HepG2 (cell line): ENCODE results near the gene ATP8A2. TPM values are rescaled to one million over a fixed set of nuclear protein-coding genes. Genes with fewer than 3 reads are reported as not detected.

Experiments
- ATAC-seq: fragments of 200-7000 bp; cut with Tn5 transposase; 3 replicates; pipeline ENCODE4 v1.9.1; 2020; ENCODE audit warnings: mild to moderate bottlenecking, moderate library complexity
- BruUV-seq: library from RNA; stranded (reverse); fragments of 400-500 nt; replicated peaks from 2 replicates; lab custom pipeline; 2021; lab: Mats Ljungman, UMichigan
- CTCF ChIA-PET: fragments of 300-600 bp; formaldehyde crosslinking; extraction: SDS; loops from one replicate; lab custom pipeline; 2021; ENCODE audit warnings: low total read pairs, inconsistent platforms, low intra/inter-chr PET ratio; lab: Yijun Ruan, JAX
- POLR2A ChIA-PET: fragments of 350-600 bp; sonication (Branson Sonifier 250); formaldehyde crosslinking; loops from one replicate; lab custom pipeline; 2020; ENCODE audit warnings: antibody characterized with exemption, inconsistent platforms; lab: Yijun Ruan, JAX
- DNase-seq: peaks from one replicate; pipeline ENCODE4 v3.0.0-alpha.2; 2015; ENCODE audit warnings: low spot score
- FAIRE-seq: peaks from 3 replicates; lab custom pipeline; 2011; peaks lifted over from hg19 to GRCh38; lab: Jason Lieb, UNC
- H2AFZ ChIP-seq: one replicate; pipeline ENCODE4 v1.6.1; 2011; ENCODE audit warnings: low read length, inconsistent platforms
- H3K27ac ChIP-seq: fragments of 300-600 bp; 3 replicates; pipeline ENCODE4 v1.8.0; 2011; ENCODE audit warnings: mixed run types, mild to moderate bottlenecking, mixed read lengths, low read length, inconsistent platforms; ENCODE audit not compliant: insufficient read depth; ENCODE audit errors: extremely low read length
- H3K27me3 ChIP-seq, 2 experiments: fragments of 200-600 bp in 1 of 2; 2 replicates in 1 of 2; 3 replicates in 1 of 2; pipeline versions ENCODE4 v1.6.0 to v1.8.0; 2011; ENCODE audit warnings: low read length in 2 of 2, mild to moderate bottlenecking in 2 of 2, moderate library complexity in 2 of 2, inconsistent platforms in 1 of 2; ENCODE audit not compliant: insufficient read depth in 2 of 2, control insufficient read depth in 1 of 2
- H3K36me3 ChIP-seq, 2 experiments: fragments of 200-600 bp in 1 of 2; replicated peaks in 1 of 2; 2 replicates in 1 of 2; 3 replicates in 1 of 2; pipeline versions ENCODE4 v1.5.1 to v1.8.0; 2011; ENCODE audit warnings: low read length in 2 of 2, inconsistent platforms in 1 of 2; ENCODE audit not compliant: insufficient read depth in 2 of 2, control insufficient read depth in 1 of 2
- H3K4me1 ChIP-seq: 2 replicates; pipeline ENCODE4 v1.5.1; 2012; ENCODE audit warnings: low read length, inconsistent platforms; ENCODE audit not compliant: insufficient read depth
- H3K4me2 ChIP-seq: 2 replicates; pipeline ENCODE4 v1.6.0; 2011; ENCODE audit warnings: low read depth, low read length, inconsistent platforms
- H3K4me3 ChIP-seq, 3 experiments: fragments of 200-600 bp in 1 of 3; sonication (generic), shearing (Covaris generic) in 1 of 3; replicated peaks in 1 of 3; 2 replicates each; pipeline ENCODE4 v1.5.1; 2011 to 2016; ENCODE audit warnings: low read length in 3 of 3, inconsistent platforms in 2 of 3, low read depth in 2 of 3, mild to moderate bottlenecking in 2 of 3, control low read depth in 1 of 3, mixed read lengths in 1 of 3; ENCODE audit not compliant: insufficient read depth in 1 of 3
- H3K79me2 ChIP-seq: one replicate; pipeline ENCODE4 v1.6.1; 2011; ENCODE audit warnings: low read length, inconsistent platforms; ENCODE audit not compliant: insufficient read depth
- H3K9ac ChIP-seq: 2 replicates; pipeline ENCODE4 v1.6.0; 2011; ENCODE audit warnings: mild to moderate bottlenecking, low read depth, low read length, inconsistent platforms; ENCODE audit not compliant: insufficient read depth
- H3K9me3 ChIP-seq: 2 replicates; pipeline ENCODE4 v1.5.1; 2012; ENCODE audit warnings: mild to moderate bottlenecking, low read length
- H4K20me1 ChIP-seq: 2 replicates; pipeline ENCODE4 v1.6.0; 2011; ENCODE audit warnings: inconsistent platforms, mild to moderate bottlenecking, low read length, moderate library complexity; ENCODE audit not compliant: insufficient read depth
- ARHGAP35 ChIP-seq: sonication (generic); formaldehyde crosslinking; IDR thresholded peaks from 2 replicates; pipeline ENCODE4 v1.9.0; 2022; ENCODE audit warnings: mild to moderate bottlenecking, inconsistent platforms, moderate library complexity, missing genetic modification reagents, borderline replicate concordance
- FOSL2 ChIP-seq: sonication (generic); formaldehyde crosslinking; IDR thresholded peaks from 2 replicates; pipeline ENCODE4 v1.4.0; 2020; ENCODE audit warnings: missing genetic modification reagents
- MTA1 ChIP-seq: sonication (generic); formaldehyde crosslinking; IDR thresholded peaks from 2 replicates; pipeline ENCODE4 v1.4.0; 2020; ENCODE audit warnings: missing genetic modification reagents, mild to moderate bottlenecking, borderline replicate concordance
- NR1H2 ChIP-seq: sonication (generic); formaldehyde crosslinking; IDR thresholded peaks from 2 replicates; pipeline ENCODE4 v1.8.1; 2022; ENCODE audit warnings: low read depth, missing genetic modification reagents, borderline replicate concordance
- NR2F2 ChIP-seq: IDR thresholded peaks from 2 replicates; pipeline ENCODE4 v1.6.1; 2012; ENCODE audit warnings: low read depth, inconsistent platforms, borderline replicate concordance
- SMAD1 ChIP-seq: sonication (generic); formaldehyde crosslinking; IDR thresholded peaks from 2 replicates; pipeline ENCODE4 v1.4.0; 2020; ENCODE audit warnings: missing genetic modification reagents, low read depth, mild to moderate bottlenecking, borderline replicate concordance
- TMF1 ChIP-seq: sonication (generic); formaldehyde crosslinking; IDR thresholded peaks from 2 replicates; pipeline ENCODE4 v1.8.1; 2022; ENCODE audit warnings: low read depth, missing genetic modification reagents
- ZNF256 ChIP-seq: sonication (generic); formaldehyde crosslinking; conservative IDR thresholded peaks from 2 replicates; pipeline ENCODE4 v1.4.0; 2020; ENCODE audit warnings: missing genetic modification reagents
- ZNF335 ChIP-seq: sonication (generic); formaldehyde crosslinking; IDR thresholded peaks from 2 replicates; pipeline ENCODE4 v1.4.0; 2020; ENCODE audit warnings: missing genetic modification reagents
- ZNF558 ChIP-seq: sonication (generic); formaldehyde crosslinking; IDR thresholded peaks from 2 replicates; pipeline ENCODE4 v1.9.0; 2022; ENCODE audit warnings: mild to moderate bottlenecking, missing genetic modification reagents, borderline replicate concordance
- ZNF567 ChIP-seq: sonication (generic); formaldehyde crosslinking; IDR thresholded peaks from 2 replicates; pipeline ENCODE4 v1.8.1; 2023; ENCODE audit warnings: mild to moderate bottlenecking, missing genetic modification reagents, borderline replicate concordance
- ZNF629 ChIP-seq: sonication (generic); formaldehyde crosslinking; conservative IDR thresholded peaks from 2 replicates; pipeline ENCODE4 v1.5.0; 2020; ENCODE audit warnings: missing genetic modification reagents
- ZNF724P ChIP-seq: sonication (generic); formaldehyde crosslinking; IDR thresholded peaks from 2 replicates; pipeline ENCODE4 v1.8.0; 2022; ENCODE audit warnings: missing genetic modification reagents, borderline replicate concordance
- ZNF775 ChIP-seq: sonication (generic); formaldehyde crosslinking; IDR thresholded peaks from 2 replicates; pipeline ENCODE4 v1.4.0; 2020; ENCODE audit warnings: missing genetic modification reagents, mild to moderate bottlenecking, moderate library complexity, borderline replicate concordance
- WGBS: methylation state at CpG from one replicate; pipeline ENCODE4 v1.1.6; 2017; ENCODE audit warnings: low lambda C conversion rate; 5-methylcytosine and 5-hydroxymethylcytosine counted together
- in situ Hi-C: cut with HindIII; loops from 2 replicates; pipeline ENCODE4 v1.10.0; 2017; ENCODE audit warnings: low pct_unique_long_range_greater_than_20kb; ENCODE audit not compliant: extremely low pct_ligation_motif_present
- intact Hi-C: fragments of 100-400 bp; cut with micrococcal nuclease; formaldehyde crosslinking; loops from one replicate; pipeline ENCODE4 v1.10.0; 2022; ENCODE audit not compliant: unreplicated experiment
- polyA plus RNA-seq, 8 experiments: library from polyadenylated mRNA; depleted of rRNA in 3 of 8; stranded (reverse) in 7 of 8; unstranded in 1 of 8; fragments of >200 nt; fragmentation: Illumina TruSeq in 4 of 8; extraction: Trizol in 4 of 8; gene quantifications; 2 replicates each; pipeline versions ENCODE4 v1.2.1 to v1.2.3, GENCODE V29; 2011 to 2016; ENCODE audit warnings: low read depth in 4 of 8, missing spikeins in 1 of 8, mixed read lengths in 1 of 8; ENCODE audit not compliant: insufficient read depth in 1 of 8
- total RNA-seq, 5 experiments: library from RNA; depleted of rRNA; stranded (reverse); fragments of >200 nt; fragmentation: Illumina TruSeq; extraction: Trizol; gene quantifications; 2 replicates each; pipeline ENCODE4 v1.2.3, GENCODE V29; 2016; ENCODE audit warnings: low read depth in 1 of 5

Gene ATP8A2
- total and polyA plus RNA-seq, 2 of the 13 experiments (the other 11 are each of a cell fraction or from before 2014, with no cell fraction given) = 0.09 TPM; not detected in 1

DNA sequence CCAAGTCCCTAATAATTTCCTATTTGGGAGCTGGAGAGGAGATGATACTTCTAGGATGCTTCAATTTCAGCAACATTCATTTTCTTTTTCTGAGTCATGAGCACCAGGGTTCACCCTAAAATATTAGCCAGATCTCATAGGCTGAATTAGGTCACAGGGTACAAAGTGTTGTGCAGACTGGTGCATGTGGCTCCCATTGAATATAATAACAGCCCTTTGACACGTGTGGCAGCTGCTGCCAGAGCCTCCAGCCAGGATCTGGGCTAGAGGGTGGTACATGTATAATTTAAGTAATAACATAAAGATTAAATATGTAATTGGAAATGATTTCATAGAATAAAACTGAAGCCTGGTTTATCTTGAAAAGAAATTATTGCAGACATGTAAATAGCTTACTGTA, 244.9 kb downstream of the ATP8A2 start (continued):
- no peak for TF ChIP-seq ZNF724P
- no peak for TF ChIP-seq SMAD1 (CRISPR knock-in tag)

DNA sequence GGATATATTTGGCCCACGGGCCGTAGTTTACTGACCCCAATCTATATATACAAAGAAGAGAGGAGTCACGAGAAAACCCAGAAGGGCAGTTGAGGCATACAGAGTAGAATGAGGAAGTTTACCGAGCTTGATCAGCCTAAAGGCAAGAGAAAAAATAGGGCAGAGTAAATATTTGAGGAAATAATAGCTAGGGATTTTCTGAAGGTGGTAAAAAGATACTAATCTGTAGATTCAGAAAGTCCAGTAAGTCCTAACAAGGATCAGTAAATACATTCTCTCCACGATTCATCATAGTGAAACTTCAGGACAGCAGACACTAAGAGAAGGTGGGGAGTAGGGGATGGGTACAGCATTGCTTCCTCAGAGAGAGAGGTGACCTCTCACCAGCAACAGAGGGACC, 248.1 kb downstream of the ATP8A2 start:
- no peak for ATAC-seq
- no peak for DNase-seq
- no peaks in the 10 kb centered on the region for H4K20me1 ChIP-seq
- intact Hi-C loops = no loop called here
- in situ Hi-C loops = no loop called here
- no peak for FAIRE-seq
- CTCF ChIA-PET = no interaction called here
- H3K9me3 ChIP-seq = no peaks in the 10 kb centered on the region
- POLR2A ChIA-PET = no interaction called here
- H3K4me1 ChIP-seq = no peaks in the 10 kb centered on the region
- H3K4me2 ChIP-seq = no peak overlapping the region
- H3K36me3 ChIP-seq = no peaks in the 10 kb centered on the region
- TF ChIP-seq NR1H2 (CRISPR knock-in tag) = no peak
- no peak for TF ChIP-seq ZNF567
- TF ChIP-seq ZNF629 (CRISPR knock-in tag) = no peak
- no peak for TF ChIP-seq TMF1 (CRISPR knock-in tag)
- TF ChIP-seq ZNF256 (CRISPR knock-in tag) = no peak
- TF ChIP-seq ZNF775 (CRISPR knock-in tag) = no peak
- no peak for TF ChIP-seq ZNF558 (CRISPR knock-in tag)
- no peak for TF ChIP-seq NR2F2
- TF ChIP-seq ZNF335 (CRISPR knock-in tag) = no peak
- TF ChIP-seq SMAD1 (CRISPR knock-in tag) = no peak
- no peak for TF ChIP-seq ARHGAP35
- no peak for TF ChIP-seq MTA1 (CRISPR knock-in tag)
- no peak for TF ChIP-seq FOSL2 (CRISPR knock-in tag)
- no peaks in the 10 kb centered on the region for H3K27me3 ChIP-seq
- no peak overlapping the region for H2AFZ ChIP-seq
- WGBS = 3% methylated on average over 5 of the region's 5 CpGs
- no peak overlapping the region for H3K4me3 ChIP-seq
- no peaks in the 10 kb centered on the region for H3K79me2 ChIP-seq
- BruUV-seq = no TSS peak
- H3K27ac ChIP-seq = no peak overlapping the region
- H3K9ac ChIP-seq = no peak overlapping the region
